HepG2 (cell line): Measurements from ENCODE around the gene BSND. TPM values are rescaled to one million over a fixed set of nuclear protein-coding genes. Genes with fewer than 3 reads are reported as not detected.
A peak's percentile ranks its signal among the peaks of the same experiment; 100 is the strongest.

ENCODE experiments used
- FOXM1 ChIP-seq: sonication (generic); formaldehyde crosslinking; IDR thresholded peaks from 2 replicates; pipeline ENCODE4 v1.5.0; 2020; ENCODE audit warnings: missing genetic modification reagents
- GTF2F1 ChIP-seq: fragments of 150-350 bp; IDR thresholded peaks from 2 replicates; pipeline ENCODE4 v1.6.1; 2014; ENCODE audit warnings: low read length
- HNF1B ChIP-seq: sonication (generic); formaldehyde crosslinking; IDR thresholded peaks from 2 replicates; pipeline ENCODE4 v1.5.1; 2020; ENCODE audit warnings: mild to moderate bottlenecking, moderate library complexity, missing genetic modification reagents
- JUND ChIP-seq: sonication (generic); formaldehyde crosslinking; IDR thresholded peaks from 2 replicates; pipeline ENCODE4 v1.8.0; 2022; ENCODE audit warnings: mild to moderate bottlenecking, missing genetic modification reagents
- KDM6A ChIP-seq: IDR thresholded peaks from 2 replicates; pipeline ENCODE4 v1.6.1; 2016; ENCODE audit warnings: low read depth
- MTA1 ChIP-seq: sonication (generic); formaldehyde crosslinking; IDR thresholded peaks from 2 replicates; pipeline ENCODE4 v1.4.0; 2020; ENCODE audit warnings: missing genetic modification reagents, mild to moderate bottlenecking, borderline replicate concordance
- NR2C2 ChIP-seq: sonication (generic); formaldehyde crosslinking; IDR thresholded peaks from 2 replicates; pipeline ENCODE4 v1.4.0; 2020; ENCODE audit warnings: missing genetic modification reagents, mild to moderate bottlenecking, moderate library complexity, borderline replicate concordance
- POGZ ChIP-seq: sonication (generic); formaldehyde crosslinking; IDR thresholded peaks from 2 replicates; pipeline ENCODE4 v1.4.0; 2020; ENCODE audit warnings: mild to moderate bottlenecking, missing genetic modification reagents
- POLR2G ChIP-seq: fragments of 200-400 bp; formaldehyde crosslinking; IDR thresholded peaks from 2 replicates; pipeline ENCODE4 v1.6.1; 2018; ENCODE audit warnings: mild to moderate bottlenecking, low read depth, low read length, moderate library complexity
- SKIL ChIP-seq: sonication (generic); formaldehyde crosslinking; IDR thresholded peaks from 2 replicates; pipeline ENCODE4 v1.8.0; 2022; ENCODE audit warnings: missing genetic modification reagents, mild to moderate bottlenecking, moderate library complexity, borderline replicate concordance
- TAF15 ChIP-seq: fragments of 200-400 bp; formaldehyde crosslinking; IDR thresholded peaks from one replicate; pipeline ENCODE4 v1.6.1; 2018; ENCODE audit warnings: mild to moderate bottlenecking, low read depth, low read length; ENCODE audit not compliant: poor library complexity, severe bottlenecking
- TFDP2 ChIP-seq: sonication (generic); formaldehyde crosslinking; IDR thresholded peaks from 2 replicates; pipeline ENCODE4 v1.4.0; 2020; ENCODE audit warnings: missing genetic modification reagents
- YEATS4 ChIP-seq: sonication (generic); formaldehyde crosslinking; IDR thresholded peaks from 2 replicates; pipeline ENCODE4 v1.4.0; 2020; ENCODE audit warnings: missing genetic modification reagents, borderline replicate concordance
- ZBTB42 ChIP-seq: sonication (generic); formaldehyde crosslinking; IDR thresholded peaks from 2 replicates; pipeline ENCODE4 v1.5.0; 2020; ENCODE audit warnings: mild to moderate bottlenecking, missing genetic modification reagents
- ZC3H13 ChIP-seq: sonication (generic); formaldehyde crosslinking; IDR thresholded peaks from 2 replicates; pipeline ENCODE4 v1.8.1; 2023; ENCODE audit warnings: mild to moderate bottlenecking, missing genetic modification reagents, moderate library complexity
- ZFP36 ChIP-seq: fragments of 150-350 bp; IDR thresholded peaks from 2 replicates; pipeline ENCODE4 v1.6.1; 2018; ENCODE audit warnings: borderline replicate concordance, low read length, low read depth; ENCODE audit not compliant: partially characterized antibody
- ZMYM4 ChIP-seq: sonication (generic); formaldehyde crosslinking; IDR thresholded peaks from 2 replicates; pipeline ENCODE4 v1.8.1; 2023; ENCODE audit warnings: mild to moderate bottlenecking, missing genetic modification reagents
- ZNF382 ChIP-seq: sonication (generic); formaldehyde crosslinking; IDR thresholded peaks from 2 replicates; pipeline ENCODE4 v1.5.0; 2020; ENCODE audit warnings: missing genetic modification reagents, mild to moderate bottlenecking, borderline replicate concordance
- ZNF512B ChIP-seq: sonication (generic); formaldehyde crosslinking; IDR thresholded peaks from 2 replicates; pipeline ENCODE4 v1.5.1; 2020; ENCODE audit warnings: missing genetic modification reagents, mild to moderate bottlenecking, borderline replicate concordance
- ZNF556 ChIP-seq: sonication (generic); formaldehyde crosslinking; IDR thresholded peaks from 2 replicates; pipeline ENCODE4 v1.4.0; 2020; ENCODE audit warnings: mild to moderate bottlenecking, missing genetic modification reagents, borderline replicate concordance
- ZNF598 ChIP-seq: sonication (generic); formaldehyde crosslinking; IDR thresholded peaks from 2 replicates; pipeline ENCODE4 v1.5.1; 2020; ENCODE audit warnings: mild to moderate bottlenecking, missing genetic modification reagents, borderline replicate concordance
- ZNF749 ChIP-seq: sonication (generic); formaldehyde crosslinking; IDR thresholded peaks from 2 replicates; pipeline ENCODE4 v1.8.0; 2022; ENCODE audit warnings: mild to moderate bottlenecking, missing genetic modification reagents, moderate library complexity, borderline replicate concordance
- polyA plus RNA-seq, 8 experiments: library from polyadenylated mRNA; depleted of rRNA in 3 of 8; stranded (reverse) in 7 of 8; unstranded in 1 of 8; fragments of >200 nt; fragmentation: Illumina TruSeq in 4 of 8; extraction: Trizol in 4 of 8; gene quantifications; 2 replicates each; pipeline versions ENCODE4 v1.2.1 to v1.2.3, GENCODE V29; 2011 to 2016; ENCODE audit warnings: low read depth in 4 of 8, missing spikeins in 1 of 8, mixed read lengths in 1 of 8; ENCODE audit not compliant: insufficient read depth in 1 of 8
- total RNA-seq, 5 experiments: library from RNA; depleted of rRNA; stranded (reverse); fragments of >200 nt; fragmentation: Illumina TruSeq; extraction: Trizol; gene quantifications; 2 replicates each; pipeline ENCODE4 v1.2.3, GENCODE V29; 2016; ENCODE audit warnings: low read depth in 1 of 5

BSND gene
- total and polyA plus RNA-seq, 2 of the 13 experiments (the other 11 are each of a cell fraction or from before 2014, with no cell fraction given): not detected

- TF ChIP-seq SKIL (CRISPR knock-in tag) (peak; percentile 58; the same call in 1 of the 2 replicates), ZNF382 (CRISPR knock-in tag) (no peak), ZNF512B (CRISPR knock-in tag) (no peak), JUND (0 out of 2 replicates have a peak, but pooled peaks have one; percentile 28), YEATS4 (CRISPR knock-in tag) (no peak), ZFP36 (no peak), ZBTB42 (CRISPR knock-in tag) (no peak), POGZ (CRISPR knock-in tag) (peak; percentile 59), FOXM1 (CRISPR knock-in tag) (no peak), NR2C2 (peak; percentile 49; the same call in 1 of the 2 replicates), ZC3H13 (no peak), ZNF598 (CRISPR knock-in tag) (no peak), ZMYM4 (peak; percentile 67; the same call in 1 of the 2 replicates), TAF15 (no peak), HNF1B (CRISPR knock-in tag) (no peak), ZNF556 (CRISPR knock-in tag) (no peak), POLR2G (no peak), GTF2F1 (no peak), TFDP2 (CRISPR knock-in tag) (no peak), KDM6A (CRISPR knock-in tag) (no peak), ZNF749 (no peak), MTA1 (peak; percentile 48; the same call in 1 of the 2 replicates)
Observed at GRCh38 chr1:55044617-55045397, 46.1 kb downstream of the BSND start (continued).
